ENCODE results near the gene RWDD3. TPM values are rescaled to one million over a fixed set of nuclear protein-coding genes. Genes with fewer than 3 reads are reported as not detected.

RWDD3 gene
- total RNA-seq, 2 donors from 2014 or later = 13.5 to 20.8 TPM

GRCh38 chr1:95230768-95231191 lies 3.2 kb upstream of the RWDD3 start:
- intact Hi-C loops (cut with DNase I) = no loop called here
- peak; percentile 57 to 78 (median 71) for DNase-seq
- Histone ChIP-seq H3K4me1 (peaks cover 60% of the 10 kb centered on the region), H3K4me3 (no peak overlapping the region), H3K27ac (peak overlapping the region; percentile 58 to 90 (median 61)), H3K27me3 (no peaks in the 10 kb centered on the region), H3K9me3 (no peaks in the 10 kb centered on the region), H3K36me3 (replicated peaks in 1 of 2; ENCODE audit: insufficient read depth in 1 of 2, low read depth in 2 of 2) (no peaks in the 10 kb centered on the region)
- ATAC-seq = peak; percentile 41
- no peak for TF ChIP-seq CTCF (IDR thresholded peaks at IDR 0.05)
- TF ChIP-seq POLR2A (IDR thresholded peaks at IDR 0.05) = peak in 1 of 3 donors; percentile 35
- 25 to 33% methylated on average over 3 of the region's 3 CpGs for WGBS, 2 donors

GRCh38 chr1:95232646-95233318 lies 1.2 kb upstream of the RWDD3 start:
- peaks cover 63% of the 10 kb centered on the region for H3K4me1 ChIP-seq
- no peaks in the 10 kb centered on the region for H3K27me3 ChIP-seq
- peak overlapping the region in 1 of 2 donors; percentile 4 for H3K4me3 ChIP-seq
- intact Hi-C loops (cut with DNase I) = no loop called here
- DNase-seq (peak; percentile 75 to 85 (median 80)), ATAC-seq (peak; percentile 58)
- no peaks in the 10 kb centered on the region for H3K9me3 ChIP-seq
- H3K27ac ChIP-seq = peak overlapping the region; percentile 85 to 93 (median 89)
- peak in 1 of 3 donors; percentile 31 for TF ChIP-seq POLR2A (IDR thresholded peaks at IDR 0.05)
- TF ChIP-seq CTCF (IDR thresholded peaks at IDR 0.05) = no peak
- 14 to 17% methylated on average over 8 of the region's 8 CpGs for WGBS, 2 donors
- H3K36me3 ChIP-seq (replicated peaks in 1 of 2; ENCODE audit: insufficient read depth in 1 of 2, low read depth in 2 of 2) = no peaks in the 10 kb centered on the region

GRCh38 chr1:95233319-95233736 lies 682 bp upstream of the RWDD3 start:
- Histone ChIP-seq H3K9me3 (no peaks in the 10 kb centered on the region), H3K36me3 (replicated peaks in 1 of 2; ENCODE audit: insufficient read depth in 1 of 2, low read depth in 2 of 2) (no peaks in the 10 kb centered on the region), H3K27me3 (no peaks in the 10 kb centered on the region), H3K4me1 (peaks cover 60% of the 10 kb centered on the region), H3K4me3 (peak overlapping the region; percentile 4 to 24), H3K27ac (peak overlapping the region; percentile 85 to 93 (median 89))
- 1 to 6% methylated on average over 10 to 14 of the region's 14 CpGs for WGBS, 2 donors
- intact Hi-C loops (cut with DNase I) = no loop called here
- TF ChIP-seq POLR2A (IDR thresholded peaks at IDR 0.05) (no peak), CTCF (IDR thresholded peaks at IDR 0.05) (no peak)
- ATAC-seq (peak; percentile 12), DNase-seq (peak; percentile 37 to 50 (median 45))

- DNase-seq (no peak), ATAC-seq (no peak)
- intact Hi-C loops (cut with DNase I) = no loop called here
- H3K27ac ChIP-seq = no peak overlapping the region
- H3K9me3 ChIP-seq = no peaks in the 10 kb centered on the region
- peaks cover 0 to 3% of the 10 kb centered on the region in 2 donors for H3K36me3 ChIP-seq (replicated peaks in 1 of 2; ENCODE audit: insufficient read depth in 1 of 2, low read depth in 2 of 2)
- 89 to 93% methylated on average over 2 of the region's 2 CpGs for WGBS, 2 donors
- no peaks in the 10 kb centered on the region for H3K27me3 ChIP-seq
- no peak for TF ChIP-seq CTCF (IDR thresholded peaks at IDR 0.05)
- TF ChIP-seq POLR2A (IDR thresholded peaks at IDR 0.05) = no peak
- peaks cover 27% of the 10 kb centered on the region for H3K4me1 ChIP-seq
- H3K4me3 ChIP-seq = no peak overlapping the region
Measured at GRCh38 chr1:95236784-95237575, 3.0 kb downstream of the RWDD3 start.

All from body of pancreas (tissue), 4 donors.